LNCaP clone FGC (cell line): Measurements from ENCODE around the gene ADAMTSL5.
"Not testable (repeated sequence)": the region's sequence is repeated elsewhere in the genome, so short reads cannot be mapped to it uniquely, and the experiment has no call there.

Experiments
- DNase-seq: peaks from one replicate; pipeline ENCODE4 v3.0.0-alpha.2; 2011; ENCODE audit warnings: low read depth
- H3K4me3 ChIP-seq: 2 replicates; pipeline ENCODE4 v1.5.1; 2011; ENCODE audit warnings: mild to moderate bottlenecking, low read depth, low read length, control low read depth
- TF ChIP-seq, protein P1 (sequence below): IDR thresholded peaks from 2 replicates; pipeline ENCODE4 v1.5.1; 2012; ENCODE audit warnings: mild to moderate bottlenecking; ENCODE audit not compliant: control insufficient read depth, insufficient read depth; ENCODE audit errors: extremely low read depth

The ADAMTSL5 gene

DNA sequence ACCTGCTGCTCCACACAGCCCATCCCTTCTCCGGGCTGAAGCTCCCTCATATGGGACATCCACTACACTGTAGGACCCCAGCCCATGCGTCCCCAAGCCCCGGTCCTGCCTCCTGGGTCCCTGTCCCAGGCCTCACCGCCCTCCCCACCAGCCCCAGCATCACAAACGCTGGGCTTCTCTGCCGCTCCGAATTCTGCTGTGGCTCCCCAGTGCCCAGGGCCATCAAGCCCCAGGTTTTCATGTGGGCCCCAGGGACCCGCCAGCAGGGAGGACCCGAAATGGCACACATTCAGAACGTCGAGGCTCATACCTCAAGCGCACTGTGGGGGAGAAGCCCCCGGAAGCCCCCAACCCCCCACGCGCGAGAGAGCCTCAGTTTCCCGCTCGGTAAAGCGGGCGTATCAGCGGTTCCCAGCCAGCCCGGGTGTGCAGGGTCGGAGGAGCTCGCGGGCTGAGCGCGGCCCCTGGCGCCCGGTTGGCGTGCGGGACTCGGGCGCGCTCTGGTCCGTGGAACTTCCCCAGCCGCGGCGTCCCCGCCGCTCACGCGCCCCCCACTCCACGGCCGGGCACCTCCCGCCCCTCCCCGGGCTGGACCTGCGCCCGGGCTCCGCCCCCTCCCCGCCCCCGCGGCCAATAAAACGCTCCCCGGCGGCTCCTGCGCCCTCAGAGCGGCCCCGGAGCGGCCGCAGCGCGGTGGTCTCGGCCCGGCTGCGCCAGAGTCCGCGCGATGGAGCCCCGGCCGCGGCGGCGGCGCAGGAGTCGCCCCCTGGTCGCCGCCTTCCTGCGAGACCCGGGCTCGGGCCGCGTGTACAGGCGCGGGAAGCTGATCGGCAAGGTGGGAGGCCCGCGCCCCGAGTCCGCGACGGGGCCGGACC, 10.8 kb upstream of the ADAMTSL5 start, which contains the start of gene PLK5:
Gene PLK5, plus strand, starts transcription at position 666 of the 875 bp plus-strand sequence. CDS start 2,920 bp downstream, outside the sequence.
- DNase-seq, result no peak
- no peak within 1 kb of the TSS for H3K4me3 ChIP-seq
- TF ChIP-seq, protein P1, sequence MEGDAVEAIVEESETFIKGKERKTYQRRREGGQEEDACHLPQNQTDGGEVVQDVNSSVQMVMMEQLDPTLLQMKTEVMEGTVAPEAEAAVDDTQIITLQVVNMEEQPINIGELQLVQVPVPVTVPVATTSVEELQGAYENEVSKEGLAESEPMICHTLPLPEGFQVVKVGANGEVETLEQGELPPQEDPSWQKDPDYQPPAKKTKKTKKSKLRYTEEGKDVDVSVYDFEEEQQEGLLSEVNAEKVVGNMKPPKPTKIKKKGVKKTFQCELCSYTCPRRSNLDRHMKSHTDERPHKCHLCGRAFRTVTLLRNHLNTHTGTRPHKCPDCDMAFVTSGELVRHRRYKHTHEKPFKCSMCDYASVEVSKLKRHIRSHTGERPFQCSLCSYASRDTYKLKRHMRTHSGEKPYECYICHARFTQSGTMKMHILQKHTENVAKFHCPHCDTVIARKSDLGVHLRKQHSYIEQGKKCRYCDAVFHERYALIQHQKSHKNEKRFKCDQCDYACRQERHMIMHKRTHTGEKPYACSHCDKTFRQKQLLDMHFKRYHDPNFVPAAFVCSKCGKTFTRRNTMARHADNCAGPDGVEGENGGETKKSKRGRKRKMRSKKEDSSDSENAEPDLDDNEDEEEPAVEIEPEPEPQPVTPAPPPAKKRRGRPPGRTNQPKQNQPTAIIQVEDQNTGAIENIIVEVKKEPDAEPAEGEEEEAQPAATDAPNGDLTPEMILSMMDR, result no peak

DNA sequence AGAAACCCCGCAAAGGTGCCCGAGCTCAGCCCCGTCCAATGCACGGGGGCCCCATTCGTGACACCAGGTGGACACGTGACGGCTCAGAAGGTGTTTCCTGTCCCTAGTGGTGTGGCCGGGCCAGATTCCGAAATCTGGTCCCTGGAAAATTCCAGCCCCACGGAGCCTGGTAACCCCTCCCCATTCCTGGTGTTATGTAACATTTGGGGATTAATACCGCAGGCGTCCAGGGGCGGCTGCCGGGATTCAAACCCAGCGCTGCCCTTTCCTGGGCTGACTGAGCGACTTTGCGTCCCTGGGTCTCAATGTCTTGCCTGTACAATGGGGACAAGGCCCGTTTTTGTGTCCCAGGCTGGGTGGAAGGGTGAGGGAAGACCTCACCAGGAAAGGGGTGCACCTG, 10.0 kb upstream of the ADAMTSL5 start:
- DNase-seq, result no peak
- TF ChIP-seq, protein P1, result no peak
- no peak overlapping the region for H3K4me3 ChIP-seq

DNA sequence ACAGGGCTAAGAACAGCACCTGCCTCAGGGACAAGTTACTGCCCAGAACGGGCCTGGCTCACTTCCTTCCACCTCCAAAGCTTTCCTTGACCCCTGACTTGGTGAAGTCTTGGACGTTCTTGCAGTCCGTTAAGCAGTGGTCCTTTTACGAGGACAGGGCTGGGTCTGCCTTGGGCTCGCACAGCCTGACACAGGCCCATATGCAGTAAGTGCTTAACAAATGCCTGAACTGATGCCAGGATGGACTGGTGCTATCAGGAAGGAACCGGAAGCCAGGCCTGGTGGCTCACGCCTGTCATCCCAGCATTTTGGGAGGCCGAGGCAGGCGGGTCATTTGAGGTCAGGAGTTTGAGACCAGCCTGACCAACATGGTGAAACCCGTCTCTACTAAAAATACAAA, 9.2 kb upstream of the ADAMTSL5 start:
- no peak for DNase-seq
- TF ChIP-seq, protein P1, result no peak
- H3K4me3 ChIP-seq, result no peak overlapping the region

DNA sequence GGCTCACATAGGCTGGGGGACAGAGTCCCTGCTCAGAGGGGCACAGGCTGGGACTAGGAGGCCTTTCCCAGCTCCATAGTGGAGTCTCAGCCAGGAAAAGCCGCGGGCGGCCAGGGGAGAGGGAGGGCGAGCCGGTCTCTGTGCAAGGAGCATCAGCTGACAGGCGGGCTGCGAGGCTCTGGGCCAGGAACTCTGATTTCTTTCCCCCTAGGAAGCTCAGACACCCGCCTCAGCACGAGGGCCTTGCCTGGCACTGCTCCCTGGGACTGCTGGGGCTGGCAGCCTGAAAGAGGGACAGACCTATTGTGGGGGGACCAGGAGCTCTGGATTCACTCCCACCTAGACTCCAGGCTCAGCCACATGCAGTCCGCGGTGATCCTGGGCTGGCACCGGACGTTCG, 8.8 kb upstream of the ADAMTSL5 start:
- TF ChIP-seq, protein P1, result no peak
- DNase-seq, result no peak
- no peak overlapping the region for H3K4me3 ChIP-seq

DNA sequence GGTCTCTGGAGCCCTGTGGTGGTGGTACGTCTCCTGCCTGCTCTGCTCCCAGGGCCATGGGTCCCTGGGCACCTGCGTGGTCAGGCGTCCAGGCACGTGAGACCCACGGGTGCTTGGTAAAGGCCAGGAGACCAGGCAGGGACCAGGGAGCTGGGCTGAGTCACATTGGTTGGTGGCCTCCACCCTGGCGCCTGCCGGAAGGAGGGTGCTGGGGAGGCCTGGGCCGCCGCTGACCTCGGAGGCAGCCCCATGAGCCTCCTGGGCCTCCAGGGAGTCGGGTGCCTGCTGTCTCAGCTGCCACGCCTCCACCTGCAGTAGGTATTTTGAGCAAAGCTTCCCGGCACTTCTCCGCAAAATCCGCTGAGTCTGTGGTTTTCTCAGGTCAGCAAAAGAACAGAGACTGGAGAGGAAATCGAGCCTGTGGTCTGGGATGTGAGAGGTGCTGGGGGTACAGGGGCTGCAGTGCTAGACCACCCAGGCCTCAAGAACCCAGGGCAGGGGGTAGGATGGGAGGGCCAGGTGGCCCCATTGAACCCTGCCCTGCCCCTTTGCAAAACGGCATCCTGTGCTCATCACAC, 7.5 kb upstream of the ADAMTSL5 start:
- TF ChIP-seq, protein P1, result no peak
- DNase-seq, result no peak
- H3K4me3 ChIP-seq, result no peak overlapping the region

DNA sequence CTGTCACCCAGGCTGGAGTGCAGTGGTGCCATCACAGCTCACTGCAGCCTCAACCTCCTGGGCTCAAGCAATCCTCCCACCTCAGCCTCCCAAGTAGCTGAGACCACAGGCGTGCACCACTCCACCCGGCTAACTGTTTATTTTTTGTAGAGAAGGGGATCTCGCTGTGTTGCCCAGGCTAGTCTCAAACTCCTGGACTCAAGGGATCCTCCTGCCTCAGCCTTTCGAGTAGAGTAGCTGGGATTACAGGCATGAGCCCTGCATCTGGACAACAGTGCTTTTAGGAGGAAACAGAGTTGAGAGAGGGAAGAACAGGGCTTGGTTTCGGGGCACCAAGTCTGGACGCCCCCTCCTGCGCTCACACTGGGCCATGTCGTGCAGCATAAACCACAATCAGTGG, 7.0 kb upstream of the ADAMTSL5 start:
- DNase-seq, H3K4me3 ChIP-seq: not testable (repeated sequence)

DNA sequence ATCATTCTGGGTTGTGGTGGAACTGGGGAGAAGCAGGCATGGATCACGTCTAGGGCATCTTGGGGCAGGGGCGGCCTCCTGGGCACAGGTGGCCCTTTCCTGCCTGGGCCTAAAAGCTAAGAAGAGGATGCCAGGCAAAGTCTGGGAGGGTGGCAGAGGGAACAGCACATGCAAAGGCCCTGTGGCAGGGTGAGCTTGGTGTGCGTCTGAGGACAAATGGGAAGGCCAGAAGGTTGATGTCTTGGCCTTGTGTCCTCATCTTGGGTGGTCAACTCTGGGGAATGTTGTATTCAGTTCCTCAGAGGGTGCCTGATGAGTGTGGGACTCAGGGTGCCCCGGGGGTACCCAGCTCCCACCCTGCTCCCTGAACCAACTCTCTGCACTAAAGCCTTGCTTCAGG, 5.7 kb upstream of the ADAMTSL5 start:
- no peak for DNase-seq
- TF ChIP-seq, protein P1, result no peak
- no peak overlapping the region for H3K4me3 ChIP-seq
